ENCODE measurements around the gene C1QB.

C1QB gene

DNA sequence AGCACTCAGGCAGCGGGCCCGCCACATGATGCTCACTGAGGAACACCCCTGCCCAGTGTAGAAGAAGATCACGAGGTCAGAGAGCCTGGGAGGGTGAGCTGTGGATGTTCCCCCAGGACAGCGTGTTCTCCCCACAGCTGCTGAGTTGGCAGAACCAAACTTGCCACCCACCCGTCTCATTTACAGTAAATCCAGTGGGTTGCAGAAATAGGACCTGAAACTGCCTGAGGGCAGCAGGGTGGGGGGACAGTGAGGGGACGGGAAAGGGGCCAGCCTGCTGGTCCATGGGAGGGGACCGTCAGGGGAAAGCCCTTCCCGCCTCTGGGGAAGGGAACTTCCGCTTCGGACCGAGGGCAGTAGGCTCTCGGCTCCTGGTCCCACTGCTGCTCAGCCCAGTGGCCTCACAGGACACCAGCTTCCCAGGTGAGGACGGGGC lies at the start of gene C1QB:
C1QB (plus strand) TSS at position 356 of the 436 bp plus-strand sequence. CDS start 6,227 bp downstream, outside the sequence.
- DNase-seq = peak; percentile 78

DNA sequence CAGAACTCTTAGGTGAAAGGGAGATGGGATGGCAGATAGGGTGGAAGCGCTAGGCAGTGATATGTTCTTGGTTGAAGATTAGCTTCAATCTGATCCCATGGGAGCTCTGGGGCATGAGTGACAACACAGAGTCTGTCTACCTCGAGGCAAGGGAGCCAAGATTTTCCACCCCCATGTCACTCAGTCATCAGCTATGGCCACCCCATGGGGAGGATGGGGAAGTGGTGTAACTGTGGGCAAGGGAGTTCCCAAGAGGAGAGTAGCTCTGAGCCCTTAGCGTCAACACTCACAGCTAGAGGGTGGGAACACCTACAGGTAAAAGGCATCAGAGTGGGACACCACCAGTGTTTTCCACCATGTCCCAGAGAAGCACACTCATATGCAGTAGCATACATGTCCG lies 46.9 kb upstream of the C1QB start:
- peak; percentile 53 for DNase-seq

DNA sequence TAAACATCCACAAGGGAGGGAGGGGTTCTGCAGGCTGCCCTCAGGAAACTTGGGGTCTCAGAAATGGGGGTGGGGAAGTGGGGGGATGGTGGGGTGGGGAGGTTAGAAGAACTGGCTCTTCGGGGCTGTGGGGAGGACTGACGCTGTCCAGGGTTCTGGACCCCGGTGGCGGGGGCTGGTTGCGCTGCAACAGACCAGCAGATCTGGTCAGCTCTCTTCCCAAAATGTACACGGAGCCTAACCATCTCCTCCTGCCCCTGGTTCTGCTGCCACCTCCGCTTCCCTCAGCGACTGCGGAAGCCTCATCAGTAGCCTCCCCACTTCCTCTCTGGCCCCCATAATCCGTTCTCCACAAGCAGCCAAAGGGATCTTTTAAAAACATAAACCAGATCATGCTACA lies 45.9 kb upstream of the C1QB start:
- DNase-seq = no peak

GRCh38 chr1:22608361-22608760 lies 44.7 kb upstream of the C1QB start:
- peak; percentile 42 for DNase-seq

DNA sequence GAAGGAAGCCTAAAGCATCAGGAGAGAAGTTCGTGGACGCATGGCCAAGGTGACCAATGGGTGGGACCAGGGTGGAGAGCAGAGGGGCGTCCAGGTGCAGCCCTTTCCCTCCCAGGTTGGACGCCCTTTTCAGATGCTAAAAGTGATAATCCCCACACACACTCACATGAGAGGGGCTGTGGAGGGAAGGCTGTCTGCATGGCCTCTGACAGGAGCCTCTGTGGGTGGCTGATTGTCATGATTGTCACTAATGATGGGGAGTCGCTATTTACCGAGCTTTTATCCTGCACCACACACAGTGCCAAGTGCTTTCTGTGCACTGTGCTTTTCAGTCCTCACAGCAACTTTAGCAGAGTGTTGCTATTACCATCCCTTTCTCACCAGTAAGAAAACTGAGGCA lies 43.7 kb upstream of the C1QB start:
- DNase-seq = no peak

GRCh38 chr1:22611530-22611947 lies 41.5 kb upstream of the C1QB start:
- DNase-seq = peak; percentile 18

DNA sequence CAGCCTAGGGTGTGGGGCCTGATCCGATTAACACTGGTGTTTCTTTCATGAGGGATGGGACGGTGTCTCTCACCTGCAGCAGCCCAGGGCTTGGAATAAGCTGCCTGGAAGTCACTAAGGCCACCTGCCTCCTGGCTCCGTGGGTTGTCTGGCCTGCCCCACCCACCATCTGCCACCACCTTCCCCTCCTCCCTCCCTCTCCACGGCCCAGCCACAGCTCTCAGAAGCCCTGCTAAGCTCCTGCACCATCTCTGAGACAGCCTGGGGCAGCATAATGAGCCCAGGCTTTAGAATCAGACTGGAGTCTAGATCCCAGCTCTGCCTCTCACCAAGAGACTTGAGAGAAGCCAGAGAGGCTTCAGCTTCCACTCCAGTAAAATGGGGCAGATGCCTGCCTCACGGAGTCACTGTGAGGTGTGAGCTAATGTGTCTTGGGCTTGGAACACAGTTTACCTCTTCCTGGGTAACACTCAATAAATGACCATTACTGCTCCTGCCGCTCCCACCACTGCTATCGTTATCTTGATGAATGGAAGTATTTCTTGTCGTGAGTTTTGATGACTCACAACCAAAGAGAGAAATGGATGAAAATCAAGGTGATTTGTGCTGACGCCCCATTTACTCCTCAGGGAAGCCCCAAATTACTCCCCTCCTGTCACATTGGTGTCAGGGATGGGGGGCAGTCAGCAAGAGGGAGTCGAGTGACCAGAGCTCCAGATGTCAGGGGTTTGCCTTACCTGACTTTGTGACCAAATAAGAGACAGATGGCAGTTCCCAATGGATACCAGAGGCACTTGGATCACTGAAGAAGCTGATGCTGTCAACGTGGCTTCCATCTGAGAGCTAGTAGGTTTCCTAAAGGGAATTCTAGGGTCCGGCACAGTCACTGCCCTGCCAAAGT lies 40.1 kb upstream of the C1QB start:
- DNase-seq = no peak

GRCh38 chr1:22613572-22613918 lies 39.5 kb upstream of the C1QB start:
- DNase-seq = no peak

DNA sequence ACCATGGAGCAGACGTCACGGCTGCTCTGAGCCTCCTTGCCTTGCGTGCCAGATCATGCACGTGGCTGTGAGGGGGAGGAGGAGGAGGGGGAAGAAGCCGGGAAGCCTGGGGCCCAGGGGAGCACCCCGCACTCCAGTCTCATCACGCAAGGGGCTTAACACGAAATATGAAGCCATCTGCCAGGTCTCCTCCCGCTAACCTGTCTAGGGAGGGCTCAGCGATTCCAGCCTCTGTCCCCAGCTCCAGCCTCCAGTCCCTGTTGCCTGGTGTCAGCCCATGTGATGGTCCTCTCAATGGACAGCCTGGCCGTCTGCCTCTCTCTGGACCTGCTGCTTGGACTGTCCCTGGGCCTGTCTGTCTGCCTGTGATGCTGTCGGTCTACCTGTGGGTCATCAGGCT lies 39.1 kb upstream of the C1QB start:
- no peak for DNase-seq

- peak; percentile 68 for DNase-seq
Observed at GRCh38 chr1:22615886-22616285, 37.1 kb upstream of the C1QB start.

- no peak for DNase-seq
Observed at GRCh38 chr1:22616571-22616970, 36.5 kb upstream of the C1QB start.

GRCh38 chr1:22618056-22618455 lies 35.0 kb upstream of the C1QB start:
- no peak for DNase-seq

DNA sequence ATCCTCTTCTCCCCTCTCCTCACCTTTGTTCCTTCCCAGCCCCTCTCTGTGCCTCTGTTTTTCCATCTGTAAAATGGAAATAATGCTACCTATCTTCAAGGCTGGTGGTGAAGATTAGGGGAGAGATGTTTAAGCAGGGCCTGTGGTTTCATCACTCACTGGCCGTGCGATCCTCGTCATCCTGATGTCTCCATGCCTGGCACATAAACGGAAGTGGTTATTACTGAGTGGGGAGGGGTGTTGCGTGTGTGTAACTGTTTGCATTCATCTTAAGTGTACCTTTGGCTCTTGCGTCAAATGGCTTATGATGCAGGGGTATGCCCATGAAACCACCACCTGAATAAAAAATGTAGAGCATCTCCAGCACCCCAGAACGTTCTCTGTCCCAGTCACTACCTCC lies 33.8 kb upstream of the C1QB start:
- DNase-seq = peak; percentile 34

GRCh38 chr1:22619798-22620197 lies 33.2 kb upstream of the C1QB start:
- DNase-seq = no peak

DNA sequence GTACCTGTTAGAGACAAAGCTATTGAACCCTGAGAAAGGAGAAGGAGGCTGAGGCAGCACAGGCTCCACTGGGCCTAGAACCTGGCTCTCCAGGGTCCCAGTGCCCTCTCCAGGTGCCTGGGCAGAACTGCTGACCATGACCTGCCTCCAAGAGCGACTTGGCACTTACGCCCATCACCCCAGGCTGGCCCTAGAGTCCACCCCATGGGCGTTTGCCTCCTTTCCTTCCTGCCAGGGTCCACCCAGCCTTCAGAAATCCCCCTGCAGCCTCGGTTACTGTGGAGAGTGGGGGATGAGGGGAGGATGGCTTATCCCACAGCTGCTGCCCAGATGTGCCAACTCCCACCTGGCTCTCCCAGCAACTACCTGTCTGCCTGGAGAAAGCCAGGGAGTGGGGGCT lies 31.3 kb upstream of the C1QB start:
- DNase-seq = no peak

DNA sequence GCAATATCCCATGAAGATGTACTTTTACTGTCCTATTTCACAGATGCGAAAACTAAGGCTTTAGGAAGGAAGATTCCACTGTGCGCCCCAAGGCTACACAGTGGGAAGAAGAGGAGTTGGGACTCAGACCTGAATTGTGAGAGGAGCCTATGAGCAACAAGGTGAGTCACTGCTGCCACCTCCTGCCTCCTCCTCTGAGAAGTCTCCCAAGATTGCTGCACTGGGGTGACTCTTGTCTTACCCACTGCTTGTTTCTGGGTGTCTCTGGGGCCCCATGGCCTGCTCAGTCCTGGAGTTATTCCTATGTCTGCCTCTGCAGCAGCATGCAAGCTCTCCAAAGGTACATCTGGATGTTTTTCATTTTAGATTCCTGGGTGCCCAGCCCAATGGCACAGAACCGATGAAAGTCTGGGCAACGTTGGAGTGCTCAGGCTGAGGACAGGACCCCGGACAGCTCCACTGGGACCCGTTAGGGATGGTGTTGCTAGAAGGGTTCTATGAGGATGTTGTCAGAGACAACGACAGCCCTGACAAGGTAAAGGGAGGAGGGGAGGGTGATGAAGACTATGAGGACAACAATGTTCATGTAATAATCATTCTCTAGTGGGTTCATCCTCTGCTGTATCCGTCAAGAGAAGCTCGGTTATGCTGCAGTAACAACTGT lies 27.6 kb upstream of the C1QB start:
- no peak for DNase-seq

DNA sequence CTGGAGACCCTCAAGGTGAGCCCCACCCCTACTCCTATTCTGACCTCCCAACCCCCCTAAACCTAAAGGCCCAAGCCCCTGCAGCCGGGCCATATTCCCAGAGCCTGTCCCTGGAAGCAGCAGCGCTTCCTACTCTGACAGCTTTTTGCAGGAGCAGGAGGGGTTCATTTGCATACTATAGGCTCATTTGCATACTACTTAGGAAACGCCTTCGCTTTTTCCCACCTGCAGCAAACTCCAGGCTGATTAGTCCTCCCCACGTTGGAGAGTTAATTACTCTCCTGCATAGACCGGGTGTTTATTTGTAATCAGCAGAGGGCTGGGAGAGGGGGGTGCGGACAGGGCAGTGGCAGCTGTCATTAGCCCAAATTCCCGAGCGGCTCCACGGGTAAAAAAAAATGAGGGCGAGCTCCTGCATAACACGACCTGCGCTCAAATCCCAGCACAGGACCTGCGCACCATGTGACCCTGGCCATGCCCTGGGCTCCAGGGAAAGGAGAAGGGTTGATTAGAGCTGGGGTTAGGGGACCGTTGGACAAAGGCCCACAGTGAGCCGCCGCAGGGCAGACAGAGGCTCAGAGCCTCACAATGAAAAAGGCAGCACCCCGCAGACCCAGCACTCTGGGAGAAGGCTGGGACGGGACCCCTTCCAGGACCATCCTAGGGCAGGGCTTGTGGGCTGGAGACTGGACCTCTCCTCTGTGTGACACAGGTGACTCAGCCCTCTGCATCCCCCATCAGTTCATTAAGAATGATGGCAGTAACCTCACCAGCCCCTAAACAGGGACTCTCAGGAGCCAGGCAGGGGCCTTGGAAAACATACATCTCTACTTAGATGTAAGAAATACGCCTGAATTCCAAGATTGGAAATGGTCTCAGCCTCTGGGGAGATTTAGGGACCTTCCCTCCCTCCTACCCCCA lies 26.5 kb upstream of the C1QB start:
- no peak for DNase-seq

- DNase-seq = no peak
Observed at GRCh38 chr1:22627331-22627730, 25.7 kb upstream of the C1QB start.

GRCh38 chr1:22628698-22629444 lies 24.2 kb upstream of the C1QB start:
- no peak for DNase-seq

- DNase-seq = no peak
Observed at GRCh38 chr1:22629886-22630285, 23.1 kb upstream of the C1QB start.

DNA sequence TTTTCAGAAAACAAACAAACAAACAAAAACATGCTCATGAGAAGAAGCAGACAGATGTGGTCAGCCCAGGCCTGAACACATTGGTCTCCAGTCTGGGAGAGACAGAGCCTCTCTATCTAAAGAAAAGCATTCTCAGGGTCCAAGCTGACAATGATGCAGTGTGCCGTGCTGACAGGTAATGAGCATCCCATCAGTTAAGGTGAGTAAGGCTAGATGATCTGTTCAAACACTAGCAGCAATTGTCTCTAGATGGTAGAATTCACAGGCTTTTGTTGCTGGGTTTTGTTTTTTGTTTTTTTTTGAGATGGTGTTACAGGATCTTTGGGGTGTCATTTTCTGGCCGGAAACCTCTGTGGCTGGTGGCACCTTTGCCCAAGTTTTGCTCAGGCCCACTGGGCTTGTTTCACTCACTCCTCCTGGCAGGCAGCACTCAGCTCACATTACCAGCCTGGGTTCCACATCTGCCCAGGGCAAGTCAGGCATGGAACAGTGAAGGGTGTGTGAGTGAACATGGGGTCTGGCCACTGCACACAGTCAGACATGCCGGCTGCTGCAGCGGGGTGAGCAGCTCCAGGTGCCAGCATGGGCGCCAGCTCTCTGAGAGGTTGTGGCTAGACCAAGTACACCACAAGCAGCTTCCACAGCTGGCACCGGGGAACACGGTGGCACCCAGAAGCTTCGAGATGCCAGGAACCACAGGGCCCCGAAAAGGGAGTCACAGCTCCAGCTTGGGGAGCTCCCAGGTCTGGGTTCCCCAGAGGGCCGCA lies 19.2 kb upstream of the C1QB start:
- DNase-seq = no peak

DNA sequence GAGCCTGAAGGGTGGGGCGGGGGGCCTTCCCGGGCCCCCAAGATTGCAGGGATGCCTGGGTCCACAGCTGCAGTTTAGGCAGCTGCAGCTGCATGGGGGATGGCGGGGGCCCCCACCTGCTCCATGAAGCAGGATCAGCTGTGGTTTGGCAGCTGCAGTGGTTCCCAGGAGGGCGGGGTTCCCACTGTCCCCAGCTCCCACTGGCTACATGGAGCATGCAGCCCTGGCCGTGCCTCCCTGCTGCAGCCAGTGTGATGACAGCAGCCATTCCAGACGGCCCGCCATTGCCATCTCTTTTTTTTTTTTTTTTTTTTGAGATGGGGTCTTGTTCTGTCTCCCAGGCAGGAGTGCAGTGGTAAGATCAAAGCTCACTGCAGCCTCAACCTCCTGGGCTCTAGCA lies 17.6 kb upstream of the C1QB start:
- no peak for DNase-seq

Data from inflammatory macrophage treated with lipopolysaccharide for 4 hours (primary cell).